ENCODE measurements around the gene RNF144B. TPM values are rescaled to one million over a fixed set of nuclear protein-coding genes. Genes with fewer than 3 reads are reported as not detected.
"Not testable (repeated sequence)": the region's sequence is repeated elsewhere in the genome, so short reads cannot be mapped to it uniquely, and the experiment has no call there.

The RNF144B gene
- total RNA-seq, 1 donor from 2014 or later, result 19.0 TPM

DNA sequence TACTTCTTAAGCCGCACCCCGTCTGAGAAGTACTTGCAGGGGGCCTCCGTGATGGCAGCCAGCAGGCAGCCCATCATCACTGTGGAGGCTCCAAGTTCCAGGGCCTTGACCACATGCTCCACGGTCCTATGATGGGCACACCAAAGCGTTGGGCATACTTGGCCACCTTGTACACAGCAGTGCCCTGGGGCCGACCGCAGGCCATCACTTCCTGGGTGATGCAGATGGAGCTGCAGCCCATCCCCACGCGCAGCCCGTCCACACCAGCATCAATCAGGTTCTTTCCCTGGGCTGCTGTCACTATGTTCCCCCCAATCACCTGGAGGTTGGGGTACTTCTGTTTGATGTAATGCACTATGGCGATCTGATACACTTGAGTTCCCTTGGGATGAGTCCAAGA lies 19.8 kb upstream of the RNF144B start:
- ATAC-seq (no peak), DNase-seq (ENCODE audit: low spot score) (no peak)
- intact Hi-C loops (cut with DNase I), result no loop called here

DNA sequence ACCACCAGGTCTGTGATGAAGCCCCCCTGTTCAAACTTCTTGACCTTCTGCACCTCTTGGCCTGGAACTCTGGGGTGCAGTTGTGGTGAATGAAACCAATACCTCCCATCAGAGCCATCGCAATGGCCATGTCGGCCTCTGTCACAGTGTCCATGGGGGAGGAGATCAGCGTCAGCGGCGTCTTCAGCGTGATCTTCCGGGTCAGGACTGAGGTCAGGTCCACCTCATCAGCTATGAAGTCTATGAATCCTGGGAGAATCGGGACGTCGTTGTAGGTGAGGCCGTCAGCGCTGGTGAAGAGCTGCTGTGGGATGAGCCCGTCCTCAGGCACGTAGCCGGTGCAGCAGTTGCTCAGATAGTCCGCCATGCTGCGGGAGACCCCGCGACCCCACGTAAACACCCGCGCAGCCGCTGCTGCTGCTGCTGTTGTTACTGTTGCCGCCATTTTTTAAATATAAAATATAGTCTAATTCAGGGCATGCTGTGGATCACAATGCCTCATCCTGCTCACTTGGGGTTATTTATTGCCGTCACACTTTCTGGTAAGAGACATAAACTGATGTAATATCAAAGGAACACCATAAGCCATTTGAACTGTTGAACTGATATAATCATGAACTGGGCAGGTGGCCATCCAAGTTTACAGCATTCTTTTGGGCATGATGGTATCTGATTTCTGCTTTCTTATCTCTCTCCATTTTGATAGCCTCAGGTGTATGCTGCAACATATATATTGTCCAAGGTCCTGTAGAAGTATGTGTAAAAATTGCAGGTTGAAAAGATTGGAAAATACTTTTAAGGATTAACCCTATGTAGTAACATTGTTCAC lies 18.7 kb upstream of the RNF144B start:
- no peak for ATAC-seq
- intact Hi-C loops (cut with DNase I), result no loop called here
- no peak for DNase-seq (ENCODE audit: low spot score)

DNA sequence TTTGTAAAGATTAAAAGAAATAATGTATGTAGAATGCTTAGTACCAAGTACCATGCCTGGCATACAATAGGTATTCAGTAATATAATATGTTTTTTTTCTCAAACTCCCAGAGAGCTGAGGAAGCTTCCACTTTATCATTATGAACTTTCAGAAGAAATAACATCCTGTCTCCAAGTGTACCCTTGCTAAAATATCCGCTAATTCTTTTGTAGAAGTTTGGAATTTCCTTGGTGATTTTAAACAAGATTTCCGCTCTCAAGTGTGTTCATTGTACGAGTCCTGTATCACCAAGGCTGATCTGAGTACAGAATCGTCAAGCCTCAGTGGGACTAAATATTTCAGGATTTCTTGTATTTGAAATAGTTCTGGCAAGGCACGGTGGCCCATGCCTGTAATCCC lies 16.1 kb upstream of the RNF144B start:
- DNase-seq (ENCODE audit: low spot score) (no peak), ATAC-seq (no peak)
- intact Hi-C loops (cut with DNase I), result no loop called here

DNA sequence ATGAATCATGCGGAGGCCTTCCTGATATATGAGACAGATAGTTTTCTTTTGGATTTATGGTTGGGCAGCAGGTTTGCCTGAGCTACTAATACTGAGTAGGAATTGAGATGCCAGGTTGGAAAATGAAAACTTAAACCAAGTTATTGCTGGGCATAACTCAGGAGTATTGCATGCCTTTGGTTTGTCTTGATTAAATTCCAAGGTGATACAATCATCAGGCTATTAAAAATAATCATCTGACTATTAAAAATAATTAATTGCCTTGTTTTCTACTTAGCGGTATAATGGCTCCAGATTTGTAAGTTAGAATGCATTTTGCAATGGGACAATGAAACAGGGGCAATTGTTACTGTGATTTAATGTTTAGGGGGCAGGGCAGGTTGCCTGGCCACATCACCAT lies 15.5 kb upstream of the RNF144B start:
- DNase-seq (ENCODE audit: low spot score) (no peak), ATAC-seq (no peak)
- intact Hi-C loops (cut with DNase I), result no loop called here

DNA sequence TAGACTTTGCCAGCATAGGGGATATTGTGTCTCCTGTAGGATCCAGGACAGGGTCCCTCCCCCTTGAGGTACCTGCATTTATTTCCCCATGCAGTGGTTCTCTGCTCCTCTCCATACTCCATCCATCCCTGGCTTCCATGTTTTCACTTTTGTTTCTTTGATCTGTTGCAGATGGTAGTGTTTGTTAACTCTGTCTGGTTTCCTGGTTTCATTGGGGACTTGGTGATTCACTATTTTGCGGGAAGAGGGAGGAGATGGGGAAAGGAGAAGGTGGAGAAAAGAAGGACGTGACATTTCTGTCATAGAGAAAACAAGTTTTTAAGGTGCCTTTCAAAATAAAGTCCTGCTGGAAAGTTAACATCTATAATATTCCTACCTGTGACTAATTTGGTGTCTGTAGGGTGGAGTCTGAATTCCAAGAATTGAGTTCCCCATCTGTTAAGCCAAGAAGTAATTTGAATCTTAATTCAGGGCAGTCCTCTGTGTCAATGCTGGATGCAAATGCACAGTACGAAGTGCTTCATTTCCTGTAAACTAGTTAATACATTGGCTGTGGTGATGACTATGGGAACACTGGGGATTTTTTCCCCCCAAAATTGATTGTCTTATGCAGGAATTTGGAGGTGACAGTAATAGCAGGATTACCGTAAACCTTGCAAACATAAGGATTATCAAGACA lies 6.9 kb upstream of the RNF144B start:
- ATAC-seq, result no peak
- intact Hi-C loops (cut with DNase I), result no loop called here
- no peak for DNase-seq (ENCODE audit: low spot score)

DNA sequence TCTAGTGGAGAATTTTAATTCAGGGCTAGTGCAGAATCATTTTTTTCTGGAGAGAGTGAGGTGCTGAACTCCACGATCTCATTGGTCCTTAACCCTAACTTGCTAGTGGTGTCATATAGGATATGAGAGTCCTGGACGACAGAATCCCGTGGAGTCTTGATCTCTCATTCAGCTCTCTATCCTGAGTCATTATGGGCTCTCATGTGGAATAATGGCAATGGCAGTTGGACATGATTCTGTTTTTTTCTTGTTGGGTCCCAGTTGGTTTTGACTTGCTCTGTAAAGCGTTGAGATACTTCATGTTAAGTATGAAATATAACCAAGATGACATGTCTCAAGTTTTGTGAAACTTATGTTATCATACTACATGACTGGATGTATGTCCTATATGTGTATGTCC lies 6.3 kb upstream of the RNF144B start:
- intact Hi-C loops (cut with DNase I), result no loop called here
- ATAC-seq, result no peak
- no peak for DNase-seq (ENCODE audit: low spot score)

DNA sequence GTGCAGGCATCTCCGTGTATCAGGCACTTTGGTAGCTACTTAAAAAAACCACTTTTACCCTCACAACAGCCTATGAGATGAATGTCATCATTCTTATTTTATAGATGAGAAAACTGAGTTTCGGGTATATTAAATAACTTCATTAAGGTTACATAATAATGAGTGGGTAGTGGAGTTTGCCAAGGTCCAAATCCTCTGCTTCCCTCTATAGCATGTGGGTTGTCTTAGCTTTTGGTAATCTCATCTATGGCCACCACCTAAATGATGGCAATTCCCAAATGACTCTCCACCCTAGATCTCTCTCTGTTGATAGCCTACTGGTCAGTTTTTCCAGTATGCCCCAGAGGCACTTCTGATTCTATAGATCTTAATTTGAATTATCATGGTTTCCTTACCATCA lies 3.7 kb upstream of the RNF144B start:
- ATAC-seq (no peak), DNase-seq (ENCODE audit: low spot score) (no peak)
- intact Hi-C loops (cut with DNase I), result no loop called here

DNA sequence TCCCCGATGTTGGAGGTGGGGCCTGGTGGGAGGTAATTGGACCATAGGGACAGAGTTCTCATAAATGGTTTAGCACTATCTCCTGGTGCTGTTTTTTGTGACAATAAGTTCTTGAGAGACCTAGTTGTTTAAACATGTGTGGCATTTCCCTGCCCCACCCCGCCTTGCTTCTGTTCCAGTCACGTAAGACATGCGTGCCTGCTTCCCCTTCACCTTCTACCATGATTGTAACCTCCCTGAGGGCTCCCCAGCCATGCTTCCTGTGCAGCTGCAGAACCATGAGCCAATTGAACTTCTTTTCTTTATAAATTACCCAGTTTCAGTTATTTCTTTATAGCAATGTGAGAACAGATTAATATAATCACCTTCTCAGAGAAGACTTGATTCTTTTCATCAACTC lies 2.5 kb upstream of the RNF144B start:
- intact Hi-C loops (cut with DNase I), result no loop called here
- ATAC-seq (no peak), DNase-seq (ENCODE audit: low spot score) (no peak)

DNA sequence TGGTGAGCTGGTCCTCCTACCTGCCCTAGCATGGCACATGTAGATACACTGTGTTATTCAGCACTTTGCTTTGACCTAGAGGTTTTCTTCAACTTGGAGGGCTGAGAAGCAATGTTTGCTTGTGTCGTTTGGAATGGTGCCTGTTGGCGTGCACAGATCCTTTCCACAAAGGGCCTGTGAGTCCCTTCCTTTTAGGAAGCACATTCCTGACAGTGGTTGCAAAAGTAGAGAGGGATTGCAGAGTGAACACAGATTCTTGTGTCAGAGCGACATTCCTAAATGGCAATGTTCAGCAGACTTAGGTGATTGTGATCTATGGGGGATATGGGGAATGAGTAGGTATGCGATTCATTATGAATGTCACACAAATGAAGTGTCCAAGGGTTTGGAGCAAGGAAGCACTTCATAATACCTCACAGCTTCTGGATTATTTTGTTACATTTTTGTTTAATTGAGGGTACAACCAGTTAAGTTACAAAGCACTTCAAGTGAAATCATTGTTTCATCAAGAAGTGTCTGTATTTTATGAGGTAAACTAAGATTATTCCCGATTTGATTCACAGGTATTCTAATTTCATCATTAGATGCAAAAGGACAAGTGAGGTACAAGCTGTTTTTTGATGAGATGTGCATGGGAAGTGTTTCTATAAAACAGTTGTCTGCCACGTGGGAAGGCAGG lies 713 bp upstream of the RNF144B start:
- DNase-seq (ENCODE audit: low spot score), result no peak
- peak; percentile 51 for ATAC-seq
- intact Hi-C loops (cut with DNase I), result no loop called here

DNA sequence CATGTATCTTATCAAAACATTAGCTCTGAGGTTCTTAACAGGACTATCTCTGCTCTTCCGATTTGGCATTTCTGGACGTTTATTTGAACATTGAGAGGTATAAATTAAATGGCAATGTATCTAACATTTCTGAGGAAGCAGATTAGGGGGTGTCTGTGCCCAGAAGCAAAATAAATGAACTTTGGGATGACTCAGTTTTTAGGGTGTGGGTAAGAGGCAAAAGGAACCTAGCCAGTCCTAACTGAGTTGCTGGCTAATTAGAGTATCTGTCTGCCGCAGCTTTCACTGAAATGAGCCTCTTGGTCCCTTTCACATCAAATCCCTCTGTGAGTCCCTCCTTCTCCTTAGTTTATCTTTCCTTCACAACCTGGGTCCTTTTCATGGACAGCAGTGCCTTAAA lies 1.1 kb downstream of the RNF144B start:
- intact Hi-C loops (cut with DNase I), result no loop called here
- ATAC-seq, result no peak

DNA sequence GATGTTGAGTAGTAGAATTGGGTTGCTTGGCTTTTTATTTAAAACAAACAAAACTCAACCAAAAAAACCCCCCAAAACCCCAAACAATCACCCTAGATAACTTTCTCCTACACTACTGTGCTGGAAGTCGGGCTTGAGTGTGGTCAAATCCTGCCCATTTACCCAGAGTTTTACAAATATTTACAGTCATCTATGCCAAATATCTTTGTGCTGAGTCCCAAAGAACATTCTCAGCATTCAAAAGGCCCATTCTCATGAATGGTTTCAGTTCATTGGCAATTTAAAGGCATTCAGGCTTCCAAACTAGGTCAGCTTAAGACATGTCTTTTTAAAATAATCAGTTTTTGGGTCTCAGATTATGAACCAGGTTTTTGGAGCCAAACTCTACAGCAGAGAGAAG lies 1.8 kb downstream of the RNF144B start:
- ATAC-seq, result no peak
- intact Hi-C loops (cut with DNase I), result no loop called here
- no peak for DNase-seq (ENCODE audit: low spot score)

More for the DNA sequence above, 1.1 kb downstream of the RNF144B start:
- no peak for DNase-seq (ENCODE audit: low spot score)

DNA sequence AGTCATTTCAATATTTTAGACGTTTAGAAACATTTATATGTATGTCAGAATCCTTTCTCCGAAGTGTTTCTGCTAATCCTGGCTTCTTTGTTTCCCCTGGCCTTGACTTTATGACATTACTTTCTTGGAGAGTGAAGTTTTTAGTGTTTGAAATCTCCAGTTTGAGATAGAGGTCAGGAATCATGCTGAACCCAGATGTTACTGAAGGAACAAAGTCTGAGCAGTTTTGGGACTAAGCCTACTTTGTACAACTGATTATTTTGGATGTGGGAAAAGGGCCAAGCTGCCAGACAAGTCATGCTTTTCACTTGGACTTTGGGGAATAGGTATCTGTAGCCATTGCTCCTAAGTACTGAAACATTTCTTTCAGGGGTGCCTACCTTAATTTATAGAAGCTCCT lies 2.3 kb downstream of the RNF144B start:
- no peak for DNase-seq (ENCODE audit: low spot score)
- no peak for ATAC-seq
- intact Hi-C loops (cut with DNase I), result no loop called here

DNA sequence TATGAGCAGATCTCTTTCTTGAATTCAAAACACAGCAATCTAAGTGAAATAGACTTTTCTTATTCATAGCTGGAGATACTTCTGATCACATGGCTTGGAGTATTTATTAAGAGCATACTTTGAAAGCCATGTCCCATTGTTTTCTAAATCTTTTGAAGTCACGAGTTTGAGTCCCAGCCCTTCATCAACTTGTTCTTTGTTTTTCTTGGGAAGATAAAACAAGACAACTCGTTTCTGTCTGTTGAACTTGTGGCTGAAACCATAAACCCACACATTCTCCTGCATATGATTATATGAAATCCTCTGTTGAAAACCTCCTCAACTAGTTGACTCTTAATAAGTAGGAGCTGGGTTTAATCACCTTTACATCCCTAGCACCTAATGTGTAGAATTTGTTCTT lies 3.3 kb downstream of the RNF144B start:
- intact Hi-C loops (cut with DNase I), result no loop called here
- DNase-seq (ENCODE audit: low spot score) (no peak), ATAC-seq (no peak)

DNA sequence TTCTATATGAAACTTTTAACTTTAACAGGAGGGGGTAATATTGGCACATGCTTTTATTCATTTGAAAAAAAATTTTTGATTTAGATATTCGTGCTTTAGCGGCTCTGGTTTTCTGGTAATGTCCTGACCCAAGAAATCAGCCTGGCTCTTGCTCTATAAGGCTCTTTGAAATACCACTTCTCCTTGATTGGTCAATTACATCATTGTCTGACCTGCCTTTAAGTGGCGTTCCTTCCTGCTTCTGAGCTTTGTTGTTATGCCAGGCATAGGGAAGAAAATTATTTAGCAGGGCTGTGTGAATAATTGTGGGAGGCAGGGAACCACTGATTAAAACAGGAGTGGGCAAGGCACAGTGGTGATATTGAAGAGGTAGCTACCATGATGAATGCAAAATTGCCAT lies 3.9 kb downstream of the RNF144B start:
- DNase-seq (ENCODE audit: low spot score), result no peak
- intact Hi-C loops (cut with DNase I), result no loop called here
- ATAC-seq, result no peak

DNA sequence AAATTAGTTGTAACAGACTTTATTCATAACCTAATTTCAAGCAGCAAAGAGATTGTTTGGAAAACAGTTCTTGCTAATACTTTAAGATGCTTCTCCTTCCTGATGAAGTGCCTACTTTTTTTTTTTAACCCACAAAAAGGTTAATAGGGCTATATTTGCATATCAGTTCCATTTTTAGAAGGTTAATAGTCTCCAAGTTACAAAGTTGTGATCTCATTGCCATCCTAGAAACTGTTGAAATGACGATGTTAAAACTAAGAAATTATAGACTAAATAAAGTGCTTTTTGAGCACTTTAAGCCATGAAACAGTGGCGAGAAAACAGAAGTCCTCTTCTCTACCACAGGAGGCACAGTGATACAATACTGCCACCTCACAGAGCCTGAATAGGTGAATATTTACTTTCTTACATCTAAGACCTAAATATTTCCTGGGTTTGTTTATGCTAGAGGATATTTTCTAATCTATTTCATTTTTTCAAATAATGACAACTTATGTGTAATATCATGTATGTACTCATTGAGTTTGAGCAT lies 5.3 kb downstream of the RNF144B start:
- intact Hi-C loops (cut with DNase I), result no loop called here
- no peak for ATAC-seq
- no peak for DNase-seq (ENCODE audit: low spot score)

DNA sequence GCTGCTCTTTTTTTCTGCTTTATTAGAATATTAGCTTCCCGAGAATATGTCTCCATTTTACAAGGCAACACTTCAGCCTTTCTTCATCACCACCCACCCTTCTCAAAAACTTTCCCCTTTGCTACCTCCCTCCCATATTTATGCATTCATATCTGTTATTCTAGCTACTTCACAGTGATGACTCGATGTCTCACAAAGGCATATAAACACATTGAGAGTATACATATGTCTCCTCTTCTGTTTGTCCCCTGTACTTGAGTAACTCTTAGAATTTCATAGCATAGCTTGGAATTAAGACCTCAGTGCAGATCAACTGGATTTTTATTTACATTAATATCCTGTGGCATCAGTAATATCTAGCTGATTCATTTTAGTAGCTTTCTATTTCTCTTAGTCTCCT lies 6.5 kb downstream of the RNF144B start:
- no peak for ATAC-seq
- intact Hi-C loops (cut with DNase I), result no loop called here
- no peak for DNase-seq (ENCODE audit: low spot score)

DNA sequence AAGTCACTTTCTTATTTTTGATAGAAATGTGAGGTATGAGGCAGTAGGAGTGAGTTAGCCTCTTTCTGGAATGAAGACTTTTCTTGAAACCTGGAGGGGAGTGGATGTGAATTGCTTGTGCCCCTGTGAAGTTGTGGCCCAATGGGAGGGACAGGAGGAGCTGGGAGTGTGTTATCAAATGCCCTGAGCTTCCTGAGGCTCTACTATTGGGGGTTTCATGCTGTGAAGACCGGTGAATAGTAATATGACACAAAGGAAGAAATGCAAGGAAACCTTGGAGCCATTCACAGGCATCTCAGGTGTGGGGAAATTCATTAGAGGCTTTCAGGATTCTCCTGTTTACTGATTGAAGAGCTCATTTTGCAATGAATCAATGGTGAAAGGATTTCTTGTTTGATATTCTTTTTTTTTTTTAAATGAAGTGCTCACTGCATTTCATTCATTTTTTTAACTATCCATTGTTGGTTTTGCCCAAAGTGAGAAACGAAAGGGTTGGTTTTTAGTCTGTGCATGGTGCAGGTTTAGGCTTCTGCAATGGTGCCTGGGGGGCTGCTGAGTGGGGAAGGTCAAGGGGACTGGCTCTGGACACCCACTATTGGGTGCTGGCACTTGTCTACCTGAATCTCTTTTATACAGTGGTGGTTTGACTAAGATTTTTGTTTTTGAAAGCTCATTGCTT lies 8.2 kb downstream of the RNF144B start:
- intact Hi-C loops (cut with DNase I), result no loop called here
- no peak for ATAC-seq
- DNase-seq (ENCODE audit: low spot score), result no peak

DNA sequence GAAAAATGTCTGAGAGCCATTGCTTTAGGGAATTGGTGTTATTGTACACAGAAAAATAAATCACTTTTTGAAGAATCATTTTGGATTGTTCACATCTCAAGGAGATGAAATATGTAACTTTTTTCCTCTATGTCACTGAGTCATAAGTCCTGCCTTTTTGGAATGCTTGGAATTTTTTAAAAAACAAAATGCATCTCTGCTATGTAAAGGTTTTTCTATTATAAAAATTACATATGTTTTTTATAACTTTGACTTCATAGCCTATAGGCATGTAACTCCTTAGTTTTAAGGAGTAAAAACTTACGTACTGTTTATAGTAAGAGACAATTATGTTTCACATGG lies 8.7 kb downstream of the RNF144B start:
- intact Hi-C loops (cut with DNase I), result no loop called here
- ATAC-seq, result no peak

DNA sequence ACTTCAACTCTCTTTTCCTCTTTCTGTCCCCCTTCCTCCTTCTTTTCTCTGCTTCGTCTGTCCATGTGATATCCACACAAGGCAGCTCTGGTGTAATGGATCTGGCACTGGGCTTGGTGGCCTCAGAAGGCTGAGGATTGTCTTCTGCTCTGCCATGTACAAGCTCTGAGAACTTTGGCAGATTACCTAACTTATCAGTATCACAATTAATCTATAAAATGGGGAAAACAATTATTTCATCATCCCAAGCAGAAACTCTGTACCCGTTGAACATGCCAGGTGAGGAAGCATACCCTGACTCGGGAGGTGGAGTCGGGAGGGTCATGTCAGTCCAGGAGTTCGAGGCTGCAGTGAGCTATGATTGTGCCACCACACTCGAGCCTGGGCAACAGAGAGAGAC lies 10.6 kb downstream of the RNF144B start:
- ATAC-seq (no peak), DNase-seq (ENCODE audit: low spot score) (no peak)
- intact Hi-C loops (cut with DNase I), result no loop called here

More for the DNA sequence above, 8.7 kb downstream of the RNF144B start:
- DNase-seq (ENCODE audit: low spot score), result no peak

DNA sequence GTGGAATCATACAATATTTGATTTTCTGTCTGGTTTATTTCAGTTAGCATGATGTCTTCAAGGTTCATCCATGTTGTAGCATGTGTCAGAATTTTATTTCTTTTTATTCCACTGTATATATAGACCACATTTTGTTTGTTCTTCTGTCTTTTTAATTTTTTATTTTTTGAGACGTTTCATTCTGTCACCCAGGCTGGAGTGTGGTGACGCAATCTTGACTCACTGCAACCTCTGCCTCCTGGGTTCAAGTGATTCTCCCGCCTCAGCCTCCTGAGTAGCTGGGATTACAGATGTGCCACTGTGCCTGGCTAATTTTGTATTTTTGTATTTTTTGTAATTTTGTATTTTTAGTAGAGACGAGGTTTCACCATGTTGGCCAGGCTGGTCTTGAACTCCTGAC lies 11.1 kb downstream of the RNF144B start:
- DNase-seq (ENCODE audit: low spot score); intact Hi-C loops (cut with DNase I); ATAC-seq: not testable (repeated sequence)
